ENCODE results near the gene PLXNB1.

The PLXNB1 gene

GRCh38 chr3:48433472-48434118, 3.7 kb upstream of the PLXNB1 start:
- no peak for DNase-seq

GRCh38 chr3:48432411-48433371, 2.8 kb upstream of the PLXNB1 start:
- DNase-seq, result no peak

DNA sequence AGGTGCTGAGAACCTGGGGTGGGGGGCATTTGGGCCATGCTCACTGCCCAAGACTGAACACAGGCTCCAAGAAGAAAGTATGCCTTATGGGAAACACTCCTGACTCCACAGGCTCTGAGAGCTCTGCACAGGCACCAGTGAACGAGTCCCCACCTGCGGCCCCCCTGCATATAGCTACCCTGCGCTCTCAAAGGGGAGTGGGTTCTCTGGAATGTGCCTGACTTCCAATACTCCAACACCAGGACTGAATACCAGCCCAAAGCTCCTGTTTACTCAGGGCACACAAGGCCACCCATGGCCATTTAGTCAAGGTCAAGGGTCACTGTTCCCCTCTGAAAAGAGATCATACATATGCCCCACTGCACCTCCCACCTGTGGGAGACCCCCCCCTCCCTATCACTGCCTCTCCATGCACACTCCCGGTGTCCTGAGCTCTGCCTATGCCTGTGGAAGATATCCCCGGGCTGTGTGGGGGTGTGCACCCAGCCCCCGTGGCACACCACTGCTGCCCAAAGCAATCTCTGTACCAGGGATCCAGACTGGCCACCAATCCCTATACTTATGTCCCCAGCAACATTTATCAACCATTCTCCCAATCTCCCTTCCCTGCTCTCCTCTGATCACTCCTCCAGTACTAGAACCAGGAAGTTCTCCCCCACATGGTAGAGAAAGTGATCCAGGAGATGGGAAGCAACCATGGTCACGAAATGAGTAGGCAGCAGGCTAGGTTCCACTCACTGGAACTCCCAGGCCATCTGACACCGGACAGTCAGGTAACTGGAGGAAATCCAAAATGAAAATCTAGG, 1.5 kb upstream of the PLXNB1 start:
- no peak for DNase-seq

- no peak for DNase-seq
Observed at GRCh38 chr3:48430708-48431101, 819 bp upstream of the PLXNB1 start.

- peak; percentile 30 for DNase-seq
Observed at GRCh38 chr3:48429317-48429959, 448 bp downstream of the PLXNB1 start.

DNA sequence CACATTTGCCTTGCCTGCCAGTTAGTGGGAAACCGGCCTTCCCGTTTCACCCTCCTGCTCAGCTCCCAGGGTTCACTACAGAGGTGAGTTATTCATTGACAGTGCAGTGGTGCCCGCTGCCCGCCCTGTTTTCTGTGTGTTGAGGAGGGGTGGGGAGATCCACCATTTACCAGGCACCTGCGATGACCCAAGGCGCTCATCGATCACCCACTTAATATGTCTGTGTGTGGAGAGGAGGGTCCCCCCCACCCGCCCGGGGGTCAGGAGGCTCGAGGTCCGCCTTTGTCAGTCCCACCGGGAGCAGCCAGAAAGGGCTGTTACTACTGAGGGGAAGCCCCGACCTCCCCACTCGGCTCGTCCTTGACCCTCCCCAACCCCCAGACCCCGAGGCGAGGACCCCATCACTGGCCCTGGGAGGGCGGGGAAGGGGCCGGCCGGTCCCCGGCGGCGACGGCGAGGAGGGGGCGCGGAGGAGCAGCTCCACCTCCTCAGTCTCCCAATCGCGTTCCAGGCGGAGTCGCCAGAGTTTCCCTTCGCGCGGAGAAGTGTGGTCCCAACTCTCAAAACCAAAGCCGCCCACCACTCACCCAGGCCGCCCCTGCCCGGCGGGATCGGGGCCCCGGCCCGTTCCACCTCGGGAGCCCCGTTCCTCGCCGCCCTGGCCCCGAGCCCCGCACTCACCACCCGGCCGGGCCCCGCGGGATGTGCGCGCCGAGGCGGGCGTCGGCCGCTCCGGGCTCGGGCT, 1.1 kb downstream of the PLXNB1 start:
- DNase-seq, result no peak

DNA sequence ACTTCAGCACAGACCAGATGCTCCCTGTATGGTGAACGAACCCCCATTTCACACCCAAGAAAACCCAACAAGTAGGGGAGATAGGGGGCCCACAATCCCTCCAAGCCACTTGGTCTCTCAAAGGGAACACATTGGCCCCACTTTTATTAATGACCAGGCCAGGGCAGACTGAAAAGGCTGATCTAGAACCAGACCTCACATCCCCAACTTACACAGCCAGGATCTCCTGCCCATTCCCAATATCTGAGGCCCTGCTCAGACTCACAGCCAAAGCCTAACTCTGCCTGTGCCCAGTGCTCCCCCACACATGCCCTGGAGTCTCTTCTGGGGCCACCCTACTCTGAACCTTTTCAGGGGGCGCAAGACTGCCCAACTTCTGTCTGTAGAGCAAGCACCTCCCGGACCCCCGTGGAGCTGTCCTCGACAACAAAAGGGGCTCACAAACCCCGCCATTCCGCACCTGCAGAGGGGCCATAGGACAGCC, 1.8 kb downstream of the PLXNB1 start:
- no peak for DNase-seq

GRCh38 chr3:48427630-48427962, 2.3 kb downstream of the PLXNB1 start:
- no peak for DNase-seq

DNA sequence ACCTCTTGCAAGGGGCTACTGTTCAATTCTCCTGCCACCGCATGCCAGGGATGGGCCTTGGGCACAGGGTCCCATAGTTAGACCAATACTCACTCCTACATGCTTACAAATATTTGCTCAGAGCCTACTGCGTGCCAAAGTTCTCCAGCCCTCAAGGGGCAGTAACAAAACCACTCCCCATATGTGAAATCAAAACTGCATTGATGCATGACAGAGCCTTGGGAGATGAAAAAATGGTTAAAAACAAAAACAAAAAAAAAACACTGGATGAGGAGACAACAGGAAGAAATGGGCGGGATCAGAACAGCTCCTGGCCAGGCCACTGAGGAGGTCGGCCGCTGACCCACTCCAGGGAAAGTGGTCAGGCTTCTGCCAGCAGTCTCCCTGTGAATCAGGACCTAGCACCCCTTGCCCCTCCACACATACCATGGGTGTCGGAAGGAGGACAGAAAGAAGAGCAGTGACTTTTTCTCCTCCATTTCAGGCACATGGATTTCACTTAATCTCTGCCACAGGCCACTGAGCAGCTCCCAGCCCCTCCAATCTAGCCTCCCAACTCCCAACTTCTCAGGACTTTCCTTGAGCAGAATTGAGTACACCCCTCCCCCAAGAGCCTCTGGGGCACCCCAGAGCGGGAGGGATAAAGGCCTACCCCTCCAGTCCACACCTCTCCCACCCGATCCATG, 2.8 kb downstream of the PLXNB1 start:
- DNase-seq, result no peak

- no peak for DNase-seq
Observed at GRCh38 chr3:48426401-48426909, 3.4 kb downstream of the PLXNB1 start.

GRCh38 chr3:48425281-48425812, 4.5 kb downstream of the PLXNB1 start:
- DNase-seq, result no peak

DNA sequence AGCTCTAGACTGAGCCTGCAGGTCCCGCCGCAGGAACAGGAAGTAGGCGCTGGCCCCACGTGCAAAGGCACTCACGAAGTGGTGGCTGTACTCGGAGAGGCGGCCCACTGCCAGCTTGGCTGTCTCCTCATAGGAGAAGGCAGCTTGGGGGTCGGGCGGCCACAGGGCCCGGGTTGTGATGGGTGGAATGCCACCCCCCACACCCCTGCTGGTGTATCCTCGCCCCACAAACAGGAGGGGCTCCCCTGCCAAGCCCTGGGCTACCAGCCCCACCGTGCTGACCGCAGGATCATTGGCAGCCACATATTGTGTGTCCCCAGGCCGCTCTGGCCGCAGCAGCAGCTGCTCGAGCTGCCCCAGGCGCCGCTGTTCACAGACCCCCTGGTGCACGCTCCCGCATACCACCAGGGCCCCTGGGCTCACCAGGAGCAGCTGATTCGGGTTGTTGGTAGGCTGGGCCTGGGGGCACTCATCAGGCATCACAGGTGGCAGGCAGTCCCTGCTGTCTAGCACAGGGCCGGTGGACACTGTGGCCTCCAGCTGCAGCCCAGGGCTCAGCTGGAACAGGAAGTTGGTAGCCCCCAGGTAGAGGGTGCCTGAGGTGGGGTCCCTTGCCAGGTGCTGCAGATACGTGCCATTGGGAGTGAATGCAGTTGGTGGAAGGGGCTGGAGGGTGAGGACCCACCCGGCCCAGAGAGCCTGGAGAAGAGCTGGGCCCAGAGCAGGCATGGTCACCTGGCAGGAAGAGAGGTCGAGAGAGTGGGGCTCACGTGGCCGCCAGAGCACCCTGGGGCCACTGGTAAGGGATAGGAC, 5.8 kb downstream of the PLXNB1 start:
- DNase-seq, result no peak

GRCh38 chr3:48423241-48423882, 6.5 kb downstream of the PLXNB1 start:
- DNase-seq, result no peak

GRCh38 chr3:48422681-48423080, 7.2 kb downstream of the PLXNB1 start:
- DNase-seq, result no peak

DNA sequence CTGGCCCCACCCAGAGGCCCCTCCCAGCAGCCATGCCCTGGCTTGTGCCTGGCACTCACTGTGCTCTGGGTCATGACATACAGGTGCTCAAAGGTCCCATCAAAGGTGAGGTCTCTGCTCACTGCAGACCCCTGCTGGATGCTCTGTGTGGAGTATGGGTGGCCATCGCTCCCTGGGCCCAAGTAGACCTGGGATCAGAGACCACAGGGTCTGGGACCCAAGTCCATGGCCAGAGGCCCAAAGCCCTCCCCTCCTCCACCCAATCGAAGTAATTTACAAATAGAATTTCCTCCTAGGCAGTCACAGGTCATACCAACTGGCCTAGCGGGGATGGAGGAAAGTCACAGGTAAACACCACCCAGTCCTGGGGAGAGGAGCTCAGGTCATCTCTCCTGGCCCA, 7.6 kb downstream of the PLXNB1 start:
- no peak for DNase-seq

GRCh38 chr3:48420561-48420960, 9.3 kb downstream of the PLXNB1 start:
- no peak for DNase-seq

DNA sequence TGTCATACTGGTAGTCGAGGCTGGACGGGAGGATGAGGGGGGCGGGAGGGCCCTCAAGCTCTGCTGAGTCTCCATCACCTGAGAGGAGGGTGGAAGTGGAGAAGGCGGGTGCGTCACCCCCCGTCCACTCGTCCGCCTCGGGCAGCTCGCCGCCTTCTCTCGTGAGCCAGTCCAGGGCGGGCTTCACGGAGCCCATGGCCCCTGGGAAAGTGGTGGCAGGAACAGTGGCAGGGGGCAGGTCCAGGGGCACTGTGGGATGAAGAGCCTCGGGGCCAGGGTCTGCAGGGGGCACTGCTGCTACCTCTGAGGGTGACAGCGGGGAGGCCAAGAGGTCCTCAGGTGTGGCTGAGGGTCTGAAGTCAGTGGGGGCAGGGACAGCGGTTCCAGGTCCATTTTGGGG, 10.3 kb downstream of the PLXNB1 start:
- no peak for DNase-seq

- DNase-seq, result no peak
Observed at GRCh38 chr3:48419149-48419548, 10.7 kb downstream of the PLXNB1 start.

- DNase-seq, result no peak
Observed at GRCh38 chr3:48418651-48419050, 11.2 kb downstream of the PLXNB1 start.

GRCh38 chr3:48418140-48418539, 11.7 kb downstream of the PLXNB1 start:
- DNase-seq, result no peak

All from DMS153 (cell line).